Sigmoid colon (tissue), 7 donors: ENCODE results near the gene EML6. TPM values are rescaled to one million over a fixed set of nuclear protein-coding genes. Genes with fewer than 3 reads are reported as not detected.

ENCODE experiments used
- DNase-seq: peaks from one replicate; pipeline ENCODE4 v3.0.0-alpha.2; 2019
- H3K27ac ChIP-seq, 4 donors: fragments of 200-600 bp; sonication (generic); one replicate each; pipeline ENCODE4 v1.5.1; 2016 to 2019; ENCODE audit warnings: mild to moderate bottlenecking in 1 of 4
- H3K27me3 ChIP-seq, 3 donors: fragments of 200-600 bp; sonication (generic); one replicate each; pipeline ENCODE4 v1.5.1; 2019; ENCODE audit warnings: mild to moderate bottlenecking in 1 of 3
- H3K36me3 ChIP-seq, 4 donors: fragments of 200-600 bp; sonication (generic); one replicate each; pipeline ENCODE4 v1.5.1; 2016 to 2019
- H3K4me1 ChIP-seq, 4 donors: fragments of 200-600 bp; sonication (generic); one replicate each; pipeline ENCODE4 v1.5.1; 2017 to 2019
- H3K4me3 ChIP-seq, 4 donors: fragments of 200-600 bp; sonication (generic); one replicate each; pipeline ENCODE4 v1.5.1; 2017 to 2019; ENCODE audit warnings: mild to moderate bottlenecking in 2 of 4, moderate library complexity in 1 of 4
- H3K9me3 ChIP-seq, 4 donors: fragments of 200-600 bp in 3 of 4; sonication (generic) in 3 of 4; one replicate each; pipeline versions ENCODE4 v1.5.1 to v1.6.1; 2013 to 2019
- CTCF ChIP-seq, 4 experiments: fragments of 450-650 bp in 3 of 4; fragments of 200-600 bp in 1 of 4; IDR thresholded peaks; one replicate each; pipeline ENCODE4 v1.5.1; 2016 to 2019; ENCODE audit warnings: antibody characterized with exemption in 4 of 4, mild to moderate bottlenecking in 3 of 4, moderate library complexity in 2 of 4
- EP300 ChIP-seq, 4 donors: sonication (generic); formaldehyde crosslinking; IDR thresholded peaks; one replicate each; pipeline ENCODE4 v1.6.1; 2017; ENCODE audit warnings: antibody characterized with exemption in 4 of 4
- POLR2A ChIP-seq, 2 donors: fragments of 450-650 bp; IDR thresholded peaks; one replicate each; pipeline ENCODE4 v1.6.1; 2016; ENCODE audit warnings: antibody characterized with exemption in 2 of 2, mild to moderate bottlenecking in 2 of 2, moderate library complexity in 2 of 2
- POLR2AphosphoS5 ChIP-seq, 4 donors: sonication (generic); formaldehyde crosslinking; IDR thresholded peaks; one replicate each; pipeline ENCODE4 v1.6.1; 2017; ENCODE audit warnings: antibody characterized with exemption in 4 of 4
- WGBS, 2 donors: extraction: QIAGEN DNeasy Blood & Tissue Kit; methylation state at CpG; one replicate each; pipeline ENCODE4 v1.1.7; 2013; 5-methylcytosine and 5-hydroxymethylcytosine counted together
- intact Hi-C: fragments of 100-400 bp; cut with DNase I; formaldehyde crosslinking; loops from one replicate; pipeline ENCODE4 v1.15.1; 2023
- polyA plus RNA-seq, 3 donors: library from polyadenylated mRNA; stranded (reverse); fragments of 200-250 nt; gene quantifications; one replicate each; pipeline ENCODE4 v1.2.3, GENCODE V29; 2013
- total RNA-seq, 4 donors: library from RNA; depleted of rRNA; stranded (reverse); fragments of >200 nt; gene quantifications; one replicate each; pipeline ENCODE4 v1.1.0, GENCODE V29; 2016
- donor health status: healthy with polysubstance abuse.
- donor health status: Bipolar disorder and iron deficiency.
- donor health status: healthy.

The EML6 gene
- total RNA-seq (1 to 10 TPM in 3 of 4 donors, under 1 TPM in 1; 0.66 to 1.9 (median 1.2) TPM), polyA plus RNA-seq (1 to 10 TPM in 2 of 3 donors, under 1 TPM in 1; 0.46 to 2.2 (median 1.2) TPM)

GRCh38 chr2:54723131-54723995, at the start of gene EML6:
TSS of gene EML6 (plus strand) at chr2:54723662. CDS start at chr2:54725062, 1,400 bp downstream.
- intact Hi-C loops: loop anchor here (5.0 to 10.0 kb wide), 2 partner anchors 114 to 451 kb away; no protein-coding TSS in a partner anchor
- TF ChIP-seq POLR2A (IDR thresholded peaks at IDR 0.05) (peak in 1 of 2 donors; percentile 26), EP300 (IDR thresholded peaks at IDR 0.05) (no peak), CTCF (IDR thresholded peaks at IDR 0.05) (peak in 1 of 4 experiments; percentile 32), POLR2AphosphoS5 (IDR thresholded peaks at IDR 0.05) (peak; percentile 53 to 82 (median 76))
- H3K9me3 ChIP-seq: no peaks in the 10 kb centered on the region
- peak; percentile 99 for DNase-seq
- H3K4me1 ChIP-seq: peaks cover 0 to 22% (median 18%) of the 10 kb centered on the region in 4 donors
- peak within 1 kb of the TSS; percentile 66 to 82 (median 70) for H3K4me3 ChIP-seq
- 1% methylated on average over 90 of the region's 90 CpGs for WGBS, 2 donors
- H3K27me3 ChIP-seq: peaks cover 0 to 8% (median 0%) of the 10 kb centered on the region in 3 donors
- no peaks in the 10 kb centered on the region for H3K36me3 ChIP-seq
- peak within 1 kb of the TSS; percentile 78 to 83 (median 80) for H3K27ac ChIP-seq

GRCh38 chr2:54675281-54675680, 48.2 kb upstream of the EML6 start:
- no peaks in the 10 kb centered on the region for H3K27me3 ChIP-seq
- H3K4me1 ChIP-seq: peaks cover 0 to 23% (median 16%) of the 10 kb centered on the region in 4 donors
- H3K4me3 ChIP-seq: no peak overlapping the region
- intact Hi-C loops: no loop called here
- H3K27ac ChIP-seq: no peak overlapping the region
- DNase-seq: no peak
- H3K9me3 ChIP-seq: no peaks in the 10 kb centered on the region
- no peak for TF ChIP-seq CTCF (IDR thresholded peaks at IDR 0.05)
- no peak for TF ChIP-seq POLR2AphosphoS5 (IDR thresholded peaks at IDR 0.05)
- TF ChIP-seq POLR2A (IDR thresholded peaks at IDR 0.05): no peak
- TF ChIP-seq EP300 (IDR thresholded peaks at IDR 0.05): no peak
- 96 to 97% methylated on average over 8 of the region's 8 CpGs for WGBS, 2 donors
- H3K36me3 ChIP-seq: no peaks in the 10 kb centered on the region

GRCh38 chr2:54675738-54676137, 47.7 kb upstream of the EML6 start:
- Histone ChIP-seq H3K9me3 (no peaks in the 10 kb centered on the region), H3K4me1 (peaks cover 0 to 19% (median 11%) of the 10 kb centered on the region in 4 donors), H3K36me3 (no peaks in the 10 kb centered on the region), H3K4me3 (no peak overlapping the region), H3K27ac (no peak overlapping the region), H3K27me3 (no peaks in the 10 kb centered on the region)
- no peak for TF ChIP-seq POLR2A (IDR thresholded peaks at IDR 0.05)
- intact Hi-C loops: no loop called here
- 89 to 90% methylated on average over 11 of the region's 11 CpGs for WGBS, 2 donors
- DNase-seq: no peak

- intact Hi-C loops: no loop called here
- 81 to 83% methylated on average over 2 of the region's 2 CpGs for WGBS, 2 donors
- Histone ChIP-seq H3K27me3 (no peaks in the 10 kb centered on the region), H3K36me3 (no peaks in the 10 kb centered on the region), H3K27ac (no peak overlapping the region), H3K9me3 (no peaks in the 10 kb centered on the region), H3K4me1 (peaks cover 0 to 19% (median 10%) of the 10 kb centered on the region in 4 donors), H3K4me3 (no peak overlapping the region)
- TF ChIP-seq POLR2AphosphoS5 (IDR thresholded peaks at IDR 0.05) (no peak), EP300 (IDR thresholded peaks at IDR 0.05) (no peak), CTCF (IDR thresholded peaks at IDR 0.05) (no peak), POLR2A (IDR thresholded peaks at IDR 0.05) (no peak)
- no peak for DNase-seq
Measured at GRCh38 chr2:54676656-54677055, 46.8 kb upstream of the EML6 start.

- no peak for DNase-seq
- no peaks in the 10 kb centered on the region for H3K36me3 ChIP-seq
- WGBS, 2 donors: 83 to 87% methylated on average over 6 of the region's 6 CpGs
- peaks cover 0 to 19% (median 6%) of the 10 kb centered on the region in 4 donors for H3K4me1 ChIP-seq
- no peak overlapping the region for H3K27ac ChIP-seq
- TF ChIP-seq EP300 (IDR thresholded peaks at IDR 0.05): no peak
- intact Hi-C loops: no loop called here
- H3K27me3 ChIP-seq: no peaks in the 10 kb centered on the region
- no peaks in the 10 kb centered on the region for H3K9me3 ChIP-seq
- no peak overlapping the region for H3K4me3 ChIP-seq
Measured at GRCh38 chr2:54677476-54678265, 45.8 kb upstream of the EML6 start.
